ENCODE results near the gene ARL4C. TPM values are rescaled to one million over a fixed set of nuclear protein-coding genes. Genes with fewer than 3 reads are reported as not detected.

ARL4C gene
- total RNA-seq, result 100 to 1,000 TPM in 1 of 7 donors, 10 to 100 TPM in 6; 45.4 to 148 (median 75.0) TPM
- 10 to 100 TPM; 12.2 to 24.4 (median 20.4) TPM for polyA plus RNA-seq
- long read RNA-seq, donor 1, full-length matches to known transcripts, result 73 of 73 reads
- long read RNA-seq, donor 1, partial matches to known transcripts, result 0 of 73 reads
- long read RNA-seq, donor 1, other reads (novel, unspliced or antisense), result 0 of 73 reads
- long read RNA-seq, donor 2, full-length matches to known transcripts, result 50 of 50 reads
- long read RNA-seq, donor 2, partial matches to known transcripts, result 0 of 50 reads
- long read RNA-seq, donor 2, other reads (novel, unspliced or antisense), result 0 of 50 reads

- H3K4me3 ChIP-seq, result peak within 1 kb of the TSS; percentile 68 to 82 (median 77)
- intact Hi-C loops (cut with DNase I; ENCODE audit: low total_unique reads), result loop anchor here (5.0 to 10.0 kb wide), 2 partner anchors 72 to 205 kb away; no protein-coding TSS in a partner anchor
- peak; percentile 92 for DNase-seq
- peaks cover 0 to 15% (median 0%) of the 10 kb centered on the region in 7 donors for H3K27me3 ChIP-seq (replicated peaks in 1 of 7)
- TF ChIP-seq POLR2A (IDR thresholded peaks at IDR 0.05) (peak in 1 of 3 donors; percentile 56), CTCF (IDR thresholded peaks at IDR 0.05 in 8 of 11, conservative IDR thresholded peaks at IDR 0.05 in 3 of 11) (no peak), POLR2AphosphoS5 (IDR thresholded peaks at IDR 0.05) (peak; percentile 47 to 85 (median 83))
- 1 to 2% (median 2%) methylated on average over 18 to 100 of the region's 100 CpGs; no CpG with 5 or more reads in 1 of the 5 donors for WGBS, 5 donors
- H3K9me3 ChIP-seq, result no peaks in the 10 kb centered on the region
- H3K27ac ChIP-seq, result peak within 1 kb of the TSS; percentile 81 to 93 (median 88)
- no peaks in the 10 kb centered on the region for H3K36me3 ChIP-seq
- H3K4me1 ChIP-seq, result peaks cover 5 to 78% (median 53%) of the 10 kb centered on the region in 6 donors
Measured at GRCh38 chr2:234496835-234497593, at the start of gene ARL4C. ARL4C (minus strand) TSS chr2:234497081; CDS start chr2:234496586, 495 bp downstream.

GRCh38 chr2:234544659-234545611, 48.1 kb upstream of the ARL4C start:
- TF ChIP-seq CTCF (IDR thresholded peaks at IDR 0.05 in 8 of 11, conservative IDR thresholded peaks at IDR 0.05 in 3 of 11) (peak; percentile 62 to 96 (median 91)), POLR2AphosphoS5 (IDR thresholded peaks at IDR 0.05) (no peak), POLR2A (IDR thresholded peaks at IDR 0.05) (no peak)
- no peaks in the 10 kb centered on the region for H3K9me3 ChIP-seq
- intact Hi-C loops (cut with DNase I; ENCODE audit: low total_unique reads), result no loop called here
- 15 to 28% (median 18%) methylated on average over 24 of the region's 24 CpGs for WGBS, 5 donors
- peak; percentile 91 for DNase-seq
- H3K4me1 ChIP-seq, result peaks cover 0 to 8% (median 5%) of the 10 kb centered on the region in 6 donors
- peaks cover 0 to 23% (median 5%) of the 10 kb centered on the region in 7 donors for H3K27me3 ChIP-seq (replicated peaks in 1 of 7)
- no peaks in the 10 kb centered on the region for H3K36me3 ChIP-seq
- H3K27ac ChIP-seq, result no peak overlapping the region
- H3K4me3 ChIP-seq, result no peak overlapping the region

GRCh38 chr2:234542742-234543141, 45.9 kb upstream of the ARL4C start:
- Histone ChIP-seq H3K9me3 (peaks cover 0 to 17% (median 7%) of the 10 kb centered on the region in 8 donors), H3K4me3 (no peak overlapping the region), H3K4me1 (peaks cover 0 to 8% (median 5%) of the 10 kb centered on the region in 6 donors), H3K27ac (no peak overlapping the region), H3K27me3 (replicated peaks in 1 of 7) (peaks cover 0 to 5% (median 0%) of the 10 kb centered on the region in 7 donors), H3K36me3 (no peaks in the 10 kb centered on the region)
- DNase-seq, result no peak
- WGBS, 5 donors, result 84 to 88% (median 85%) methylated on average over 11 of the region's 11 CpGs
- intact Hi-C loops (cut with DNase I; ENCODE audit: low total_unique reads), result no loop called here
- TF ChIP-seq CTCF (IDR thresholded peaks at IDR 0.05 in 8 of 11, conservative IDR thresholded peaks at IDR 0.05 in 3 of 11) (no peak), POLR2AphosphoS5 (IDR thresholded peaks at IDR 0.05) (no peak), POLR2A (IDR thresholded peaks at IDR 0.05) (no peak)

Data from spleen (tissue), 13 donors.